ENCODE results near the gene NCAM1.
A peak's percentile ranks its signal among the peaks of the same experiment; 100 is the strongest.

NCAM1 gene

GRCh38 chr11:113119074-113119473 is 157.9 kb downstream of the NCAM1 start:
- TF ChIP-seq CTCF (IDR thresholded peaks at IDR 0.05; ENCODE audit: low read length, missing control alignments): no peak
- no peak overlapping the region for H3K4me3 ChIP-seq (replicated peaks; ENCODE audit: low read depth, low read length)
- peak; percentile 22 for DNase-seq (ENCODE audit: low read depth)

- no peak overlapping the region for H3K4me3 ChIP-seq (replicated peaks; ENCODE audit: low read depth, low read length)
- DNase-seq (ENCODE audit: low read depth): no peak
- TF ChIP-seq CTCF (IDR thresholded peaks at IDR 0.05; ENCODE audit: low read length, missing control alignments): no peak
Observed at GRCh38 chr11:113119966-113120736, 158.9 kb downstream of the NCAM1 start.

GRCh38 chr11:113121746-113122145 is 160.5 kb downstream of the NCAM1 start:
- TF ChIP-seq CTCF (IDR thresholded peaks at IDR 0.05; ENCODE audit: low read length, missing control alignments): no peak
- no peak for DNase-seq (ENCODE audit: low read depth)
- H3K4me3 ChIP-seq (replicated peaks; ENCODE audit: low read depth, low read length): no peak overlapping the region

GRCh38 chr11:113124006-113124405 is 162.8 kb downstream of the NCAM1 start:
- DNase-seq (ENCODE audit: low read depth): no peak
- no peak for TF ChIP-seq CTCF (IDR thresholded peaks at IDR 0.05; ENCODE audit: low read length, missing control alignments)
- no peak overlapping the region for H3K4me3 ChIP-seq (replicated peaks; ENCODE audit: low read depth, low read length)

- no peak for DNase-seq (ENCODE audit: low read depth)
- TF ChIP-seq CTCF (IDR thresholded peaks at IDR 0.05; ENCODE audit: low read length, missing control alignments): no peak
- no peak overlapping the region for H3K4me3 ChIP-seq (replicated peaks; ENCODE audit: low read depth, low read length)
Observed at GRCh38 chr11:113124578-113124977, 163.4 kb downstream of the NCAM1 start.

GRCh38 chr11:113129261-113129992 is 168.2 kb downstream of the NCAM1 start:
- H3K4me3 ChIP-seq (replicated peaks; ENCODE audit: low read depth, low read length): no peak overlapping the region
- no peak for DNase-seq (ENCODE audit: low read depth)
- TF ChIP-seq CTCF (IDR thresholded peaks at IDR 0.05; ENCODE audit: low read length, missing control alignments): no peak
